HepG2 (cell line): Measurements from ENCODE around the gene WNT3. TPM values are rescaled to one million over a fixed set of nuclear protein-coding genes. Genes with fewer than 3 reads are reported as not detected.

Experiments used
- DR1 ChIP-seq: sonication (generic); formaldehyde crosslinking; IDR thresholded peaks from 2 replicates; pipeline ENCODE4 v1.8.0; 2021; ENCODE audit warnings: mild to moderate bottlenecking, missing genetic modification reagents, inconsistent platforms
- ETV6 ChIP-seq: sonication (generic); formaldehyde crosslinking; conservative IDR thresholded peaks from 2 replicates; pipeline ENCODE4 v1.4.0; 2020; ENCODE audit warnings: missing genetic modification reagents
- IKZF4 ChIP-seq: sonication (generic); formaldehyde crosslinking; IDR thresholded peaks from 2 replicates; pipeline ENCODE4 v1.5.1; 2020; ENCODE audit warnings: borderline replicate concordance, mild to moderate bottlenecking, low read depth, missing genetic modification reagents; ENCODE audit errors: not compliant biosample characterization
- MED13 ChIP-seq: sonication (generic); formaldehyde crosslinking; IDR thresholded peaks from 2 replicates; pipeline ENCODE4 v1.5.0; 2020; ENCODE audit warnings: missing genetic modification reagents
- MYNN ChIP-seq: sonication (generic); formaldehyde crosslinking; IDR thresholded peaks from 2 replicates; pipeline ENCODE4 v1.4.0; 2020; ENCODE audit warnings: mild to moderate bottlenecking, low read depth, missing genetic modification reagents
- RXRB ChIP-seq: IDR thresholded peaks from 2 replicates; pipeline ENCODE4 v1.6.1; 2016; ENCODE audit warnings: borderline replicate concordance, missing genetic modification reagents, missing compliant biosample characterization
- SMAD1 ChIP-seq: sonication (generic); formaldehyde crosslinking; IDR thresholded peaks from 2 replicates; pipeline ENCODE4 v1.4.0; 2020; ENCODE audit warnings: missing genetic modification reagents, low read depth, mild to moderate bottlenecking, borderline replicate concordance
- STAT5B ChIP-seq: sonication (generic); formaldehyde crosslinking; IDR thresholded peaks from 2 replicates; pipeline ENCODE4 v1.4.0; 2020; ENCODE audit warnings: missing genetic modification reagents
- TAF1 ChIP-seq: sonication (generic); formaldehyde crosslinking; IDR thresholded peaks from 2 replicates; pipeline ENCODE4 v1.4.0; 2020; ENCODE audit warnings: missing genetic modification reagents
- ZNF235 ChIP-seq: sonication (generic); formaldehyde crosslinking; IDR thresholded peaks from 2 replicates; pipeline ENCODE4 v1.8.1; 2023; ENCODE audit warnings: mild to moderate bottlenecking, missing genetic modification reagents, borderline replicate concordance
- ZNF460 ChIP-seq: sonication (generic); formaldehyde crosslinking; IDR thresholded peaks from 2 replicates; pipeline ENCODE4 v1.5.1; 2020; ENCODE audit warnings: missing genetic modification reagents, mild to moderate bottlenecking, borderline replicate concordance
- ZNF577 ChIP-seq: sonication (generic); formaldehyde crosslinking; IDR thresholded peaks from 2 replicates; pipeline ENCODE4 v1.4.0; 2020; ENCODE audit warnings: mild to moderate bottlenecking, low read depth, missing genetic modification reagents, borderline replicate concordance
- polyA plus RNA-seq, 8 experiments: library from polyadenylated mRNA; depleted of rRNA in 3 of 8; stranded (reverse) in 7 of 8; unstranded in 1 of 8; fragments of >200 nt; fragmentation: Illumina TruSeq in 4 of 8; extraction: Trizol in 4 of 8; gene quantifications; 2 replicates each; pipeline versions ENCODE4 v1.2.1 to v1.2.3, GENCODE V29; 2011 to 2016; ENCODE audit warnings: low read depth in 4 of 8, missing spikeins in 1 of 8, mixed read lengths in 1 of 8; ENCODE audit not compliant: insufficient read depth in 1 of 8
- total RNA-seq, 5 experiments: library from RNA; depleted of rRNA; stranded (reverse); fragments of >200 nt; fragmentation: Illumina TruSeq; extraction: Trizol; gene quantifications; 2 replicates each; pipeline ENCODE4 v1.2.3, GENCODE V29; 2016; ENCODE audit warnings: low read depth in 1 of 5
- TF ChIP-seq, protein P1 (sequence below): sonication (generic); formaldehyde crosslinking; conservative IDR thresholded peaks from 2 replicates; pipeline ENCODE4 v1.8.0; 2022; ENCODE audit warnings: missing genetic modification reagents
- TF ChIP-seq, protein P2 (sequence below): sonication (generic); formaldehyde crosslinking; IDR thresholded peaks from 2 replicates; pipeline ENCODE4 v1.4.0; 2020; ENCODE audit warnings: missing genetic modification reagents
- TF ChIP-seq, protein P3 (sequence below): sonication (generic); IDR thresholded peaks from 2 replicates; pipeline ENCODE4 v1.6.1; 2016; ENCODE audit warnings: low read depth, borderline replicate concordance
- TF ChIP-seq, protein P4 (sequence below): sonication (generic); formaldehyde crosslinking; IDR thresholded peaks from 2 replicates; pipeline ENCODE4 v1.4.0; 2020; ENCODE audit warnings: missing genetic modification reagents
- TF ChIP-seq, protein P5 (sequence below): sonication (generic); formaldehyde crosslinking; IDR thresholded peaks from 2 replicates; pipeline ENCODE4 v1.4.0; 2020; ENCODE audit warnings: low read depth, missing genetic modification reagents

Gene WNT3
- total and polyA plus RNA-seq, 2 of the 13 experiments (the other 11 are each of a cell fraction or from before 2014, with no cell fraction given): 8.5 to 10.3 TPM

DNA sequence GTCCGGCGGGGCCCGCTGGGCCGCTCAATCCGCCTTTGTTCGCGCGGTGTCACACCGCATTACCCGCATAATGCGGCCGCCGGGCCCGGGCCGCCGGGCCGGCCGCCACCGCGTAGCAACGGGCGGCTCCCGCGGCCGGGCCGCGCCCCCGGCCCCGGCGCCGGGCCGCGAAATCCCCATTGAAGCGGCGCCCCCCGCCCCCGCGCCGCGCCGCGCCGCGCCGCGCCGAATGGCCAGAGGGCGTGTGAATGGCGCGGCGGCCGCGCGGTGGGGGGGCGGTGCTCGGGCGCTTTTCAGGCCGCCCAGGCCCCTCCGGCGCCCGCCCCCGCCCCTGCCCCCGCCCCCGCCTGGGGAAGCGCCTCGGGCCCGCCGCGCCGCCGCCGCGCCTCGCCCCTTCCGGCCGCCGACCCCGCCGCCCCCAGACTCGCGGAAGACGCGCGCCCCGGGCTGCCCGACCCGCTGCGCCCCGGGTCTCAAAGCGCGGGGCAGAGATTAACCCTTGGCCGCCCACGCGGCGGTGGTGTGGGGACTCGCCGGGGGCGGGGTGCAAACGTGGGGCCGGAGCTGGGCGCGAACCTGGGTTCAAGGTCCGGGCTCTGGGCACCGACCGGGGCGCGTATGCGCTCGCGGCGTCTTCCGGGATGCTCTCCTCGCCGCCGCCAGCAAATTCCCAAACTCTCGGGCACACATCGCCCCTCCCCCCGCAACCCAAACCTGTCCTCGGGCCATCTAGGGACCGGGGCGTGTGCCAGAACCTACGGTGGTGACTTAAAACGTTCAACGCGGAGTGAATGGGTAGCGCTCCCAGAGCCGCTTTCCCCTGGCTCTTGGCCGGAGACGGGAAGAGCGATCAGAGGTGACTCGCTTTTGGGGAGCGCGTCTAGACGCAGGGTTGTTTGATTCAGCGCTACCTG lies 46.7 kb downstream of the WNT3 start (continued):
- TF ChIP-seq, protein P1, sequence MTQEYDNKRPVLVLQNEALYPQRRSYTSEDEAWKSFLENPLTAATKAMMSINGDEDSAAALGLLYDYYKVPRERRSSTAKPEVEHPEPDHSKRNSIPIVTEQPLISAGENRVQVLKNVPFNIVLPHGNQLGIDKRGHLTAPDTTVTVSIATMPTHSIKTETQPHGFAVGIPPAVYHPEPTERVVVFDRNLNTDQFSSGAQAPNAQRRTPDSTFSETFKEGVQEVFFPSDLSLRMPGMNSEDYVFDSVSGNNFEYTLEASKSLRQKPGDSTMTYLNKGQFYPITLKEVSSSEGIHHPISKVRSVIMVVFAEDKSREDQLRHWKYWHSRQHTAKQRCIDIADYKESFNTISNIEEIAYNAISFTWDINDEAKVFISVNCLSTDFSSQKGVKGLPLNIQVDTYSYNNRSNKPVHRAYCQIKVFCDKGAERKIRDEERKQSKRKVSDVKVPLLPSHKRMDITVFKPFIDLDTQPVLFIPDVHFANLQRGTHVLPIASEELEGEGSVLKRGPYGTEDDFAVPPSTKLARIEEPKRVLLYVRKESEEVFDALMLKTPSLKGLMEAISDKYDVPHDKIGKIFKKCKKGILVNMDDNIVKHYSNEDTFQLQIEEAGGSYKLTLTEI (CRISPR knock-in tag): no peak
- TF ChIP-seq MED13: peak; percentile 68; the same call in 1 of the 2 replicates
- no peak for TF ChIP-seq ZNF460
- TF ChIP-seq RXRB (CRISPR knock-in tag): peak; percentile 63; the same call in 1 of the 2 replicates
- TF ChIP-seq IKZF4 (CRISPR knock-in tag): peak; percentile 50
- peak; percentile 80 for TF ChIP-seq ZNF235 (CRISPR knock-in tag)
- TF ChIP-seq, protein P2, sequence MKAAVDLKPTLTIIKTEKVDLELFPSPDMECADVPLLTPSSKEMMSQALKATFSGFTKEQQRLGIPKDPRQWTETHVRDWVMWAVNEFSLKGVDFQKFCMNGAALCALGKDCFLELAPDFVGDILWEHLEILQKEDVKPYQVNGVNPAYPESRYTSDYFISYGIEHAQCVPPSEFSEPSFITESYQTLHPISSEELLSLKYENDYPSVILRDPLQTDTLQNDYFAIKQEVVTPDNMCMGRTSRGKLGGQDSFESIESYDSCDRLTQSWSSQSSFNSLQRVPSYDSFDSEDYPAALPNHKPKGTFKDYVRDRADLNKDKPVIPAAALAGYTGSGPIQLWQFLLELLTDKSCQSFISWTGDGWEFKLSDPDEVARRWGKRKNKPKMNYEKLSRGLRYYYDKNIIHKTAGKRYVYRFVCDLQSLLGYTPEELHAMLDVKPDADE: no peak; the same call in 1 of the 2 replicates
- peak; percentile 65; the same call in 1 of the 2 replicates for TF ChIP-seq SMAD1 (CRISPR knock-in tag)
- peak; percentile 75; the same call in 1 of the 2 replicates for TF ChIP-seq STAT5B (CRISPR knock-in tag)
- TF ChIP-seq, protein P3, sequence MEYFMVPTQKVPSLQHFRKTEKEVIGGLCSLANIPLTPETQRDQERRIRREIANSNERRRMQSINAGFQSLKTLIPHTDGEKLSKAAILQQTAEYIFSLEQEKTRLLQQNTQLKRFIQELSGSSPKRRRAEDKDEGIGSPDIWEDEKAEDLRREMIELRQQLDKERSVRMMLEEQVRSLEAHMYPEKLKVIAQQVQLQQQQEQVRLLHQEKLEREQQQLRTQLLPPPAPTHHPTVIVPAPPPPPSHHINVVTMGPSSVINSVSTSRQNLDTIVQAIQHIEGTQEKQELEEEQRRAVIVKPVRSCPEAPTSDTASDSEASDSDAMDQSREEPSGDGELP: no peak
- TF ChIP-seq TAF1 (CRISPR knock-in tag): peak; percentile 77
- TF ChIP-seq, protein P4, sequence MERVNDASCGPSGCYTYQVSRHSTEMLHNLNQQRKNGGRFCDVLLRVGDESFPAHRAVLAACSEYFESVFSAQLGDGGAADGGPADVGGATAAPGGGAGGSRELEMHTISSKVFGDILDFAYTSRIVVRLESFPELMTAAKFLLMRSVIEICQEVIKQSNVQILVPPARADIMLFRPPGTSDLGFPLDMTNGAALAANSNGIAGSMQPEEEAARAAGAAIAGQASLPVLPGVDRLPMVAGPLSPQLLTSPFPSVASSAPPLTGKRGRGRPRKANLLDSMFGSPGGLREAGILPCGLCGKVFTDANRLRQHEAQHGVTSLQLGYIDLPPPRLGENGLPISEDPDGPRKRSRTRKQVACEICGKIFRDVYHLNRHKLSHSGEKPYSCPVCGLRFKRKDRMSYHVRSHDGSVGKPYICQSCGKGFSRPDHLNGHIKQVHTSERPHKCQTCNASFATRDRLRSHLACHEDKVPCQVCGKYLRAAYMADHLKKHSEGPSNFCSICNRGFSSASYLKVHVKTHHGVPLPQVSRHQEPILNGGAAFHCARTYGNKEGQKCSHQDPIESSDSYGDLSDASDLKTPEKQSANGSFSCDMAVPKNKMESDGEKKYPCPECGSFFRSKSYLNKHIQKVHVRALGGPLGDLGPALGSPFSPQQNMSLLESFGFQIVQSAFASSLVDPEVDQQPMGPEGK (CRISPR knock-in tag): peak; percentile 96
- TF ChIP-seq, protein P5, sequence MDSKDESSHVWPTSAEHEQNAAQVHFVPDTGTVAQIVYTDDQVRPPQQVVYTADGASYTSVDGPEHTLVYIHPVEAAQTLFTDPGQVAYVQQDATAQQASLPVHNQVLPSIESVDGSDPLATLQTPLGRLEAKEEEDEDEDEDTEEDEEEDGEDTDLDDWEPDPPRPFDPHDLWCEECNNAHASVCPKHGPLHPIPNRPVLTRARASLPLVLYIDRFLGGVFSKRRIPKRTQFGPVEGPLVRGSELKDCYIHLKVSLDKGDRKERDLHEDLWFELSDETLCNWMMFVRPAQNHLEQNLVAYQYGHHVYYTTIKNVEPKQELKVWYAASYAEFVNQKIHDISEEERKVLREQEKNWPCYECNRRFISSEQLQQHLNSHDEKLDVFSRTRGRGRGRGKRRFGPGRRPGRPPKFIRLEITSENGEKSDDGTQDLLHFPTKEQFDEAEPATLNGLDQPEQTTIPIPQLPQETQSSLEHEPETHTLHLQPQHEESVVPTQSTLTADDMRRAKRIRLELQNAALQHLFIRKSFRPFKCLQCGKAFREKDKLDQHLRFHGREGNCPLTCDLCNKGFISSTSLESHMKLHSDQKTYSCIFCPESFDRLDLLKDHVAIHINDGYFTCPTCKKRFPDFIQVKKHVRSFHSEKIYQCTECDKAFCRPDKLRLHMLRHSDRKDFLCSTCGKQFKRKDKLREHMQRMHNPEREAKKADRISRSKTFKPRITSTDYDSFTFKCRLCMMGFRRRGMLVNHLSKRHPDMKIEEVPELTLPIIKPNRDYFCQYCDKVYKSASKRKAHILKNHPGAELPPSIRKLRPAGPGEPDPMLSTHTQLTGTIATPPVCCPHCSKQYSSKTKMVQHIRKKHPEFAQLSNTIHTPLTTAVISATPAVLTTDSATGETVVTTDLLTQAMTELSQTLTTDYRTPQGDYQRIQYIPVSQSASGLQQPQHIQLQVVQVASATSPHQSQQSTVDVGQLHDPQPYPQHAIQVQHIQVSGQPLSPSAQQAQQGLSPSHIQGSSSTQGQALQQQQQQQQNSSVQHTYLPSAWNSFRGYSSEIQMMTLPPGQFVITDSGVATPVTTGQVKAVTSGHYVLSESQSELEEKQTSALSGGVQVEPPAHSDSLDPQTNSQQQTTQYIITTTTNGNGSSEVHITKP (CRISPR knock-in tag): no peak
- TF ChIP-seq ETV6 (CRISPR knock-in tag): no peak
- TF ChIP-seq MYNN (CRISPR knock-in tag): no peak; the same call in 1 of the 2 replicates
- no peak for TF ChIP-seq ZNF577
- TF ChIP-seq DR1 (CRISPR knock-in tag): peak; percentile 57; the same call in 1 of the 2 replicates
